ENCODE data around the gene SAMD15. TPM values are rescaled to one million over a fixed set of nuclear protein-coding genes. Genes with fewer than 3 reads are reported as not detected.
"Not testable (repeated sequence)": the region's sequence is repeated elsewhere in the genome, so short reads cannot be mapped to it uniquely, and the experiment has no call there.

SAMD15 gene
- total and polyA plus RNA-seq, 4 donors: 0.10 to 0.50 (median 0.19) TPM; not detected in 1

GRCh38 chr14:77335576-77335975 is 41.6 kb upstream of the SAMD15 start:
- WGBS: 93% methylated on average over 3 of the region's 3 CpGs
- H3K4me3 ChIP-seq (ENCODE audit: low read depth in 1 of 3, low read length in 3 of 3): no peak overlapping the region
- peaks cover 2 to 9% (median 6%) of the 10 kb centered on the region in 4 donors for H3K36me3 ChIP-seq (ENCODE audit: control insufficient read depth in 4 of 4, insufficient read depth in 3 of 4, low read depth in 1 of 4, low read length in 3 of 4)
- H3K27ac ChIP-seq (ENCODE audit: low read depth in 1 of 2, low read length in 2 of 2): no peak overlapping the region
- H3K9me3 ChIP-seq (ENCODE audit: control insufficient read depth in 4 of 4, low read length in 3 of 4): no peaks in the 10 kb centered on the region
- no peaks in the 10 kb centered on the region for H3K27me3 ChIP-seq (ENCODE audit: control insufficient read depth in 4 of 4, insufficient read depth in 4 of 4, low read length in 3 of 4)
- DNase-seq (ENCODE audit: low spot score): no peak
- H3K9ac ChIP-seq (ENCODE audit: low read depth in 1 of 2, low read length in 2 of 2): no peak overlapping the region
- TF ChIP-seq CTCF (IDR thresholded peaks at IDR 0.05; ENCODE audit: low read depth, low read length, missing input control) (no peak), FOXA1 (IDR thresholded peaks at IDR 0.05) (no peak), YY1 (IDR thresholded peaks at IDR 0.05) (no peak), ATF3 (IDR thresholded peaks at IDR 0.05) (no peak), MAX (IDR thresholded peaks at IDR 0.05) (no peak), REST (IDR thresholded peaks at IDR 0.05) (no peak)
- peaks cover 0 to 9% (median 0%) of the 10 kb centered on the region in 4 donors for H3K4me1 ChIP-seq (ENCODE audit: control insufficient read depth in 4 of 4, insufficient read depth in 4 of 4, low read length in 3 of 4)

- H3K36me3 ChIP-seq (ENCODE audit: control insufficient read depth in 4 of 4, insufficient read depth in 3 of 4, low read depth in 1 of 4, low read length in 3 of 4): peaks cover 4 to 21% (median 11%) of the 10 kb centered on the region in 4 donors
- H3K9me3 ChIP-seq (ENCODE audit: control insufficient read depth in 4 of 4, low read length in 3 of 4); DNase-seq (ENCODE audit: low spot score); H3K9ac ChIP-seq (ENCODE audit: low read depth in 1 of 2, low read length in 2 of 2); H3K4me1 ChIP-seq (ENCODE audit: control insufficient read depth in 4 of 4, insufficient read depth in 4 of 4, low read length in 3 of 4); H3K27ac ChIP-seq (ENCODE audit: low read depth in 1 of 2, low read length in 2 of 2); H3K4me3 ChIP-seq (ENCODE audit: low read depth in 1 of 3, low read length in 3 of 3); H3K27me3 ChIP-seq (ENCODE audit: control insufficient read depth in 4 of 4, insufficient read depth in 4 of 4, low read length in 3 of 4): not testable (repeated sequence)
- 98% methylated on average over 9 of the region's 9 CpGs for WGBS
Measured at GRCh38 chr14:77337255-77337654, 39.9 kb upstream of the SAMD15 start.

GRCh38 chr14:77337880-77338279 is 39.3 kb upstream of the SAMD15 start:
- no peaks in the 10 kb centered on the region for H3K9me3 ChIP-seq (ENCODE audit: control insufficient read depth in 4 of 4, low read length in 3 of 4)
- DNase-seq (ENCODE audit: low spot score): no peak
- peaks cover 0 to 9% (median 0%) of the 10 kb centered on the region in 4 donors for H3K4me1 ChIP-seq (ENCODE audit: control insufficient read depth in 4 of 4, insufficient read depth in 4 of 4, low read length in 3 of 4)
- H3K27ac ChIP-seq (ENCODE audit: low read depth in 1 of 2, low read length in 2 of 2): no peak overlapping the region
- H3K36me3 ChIP-seq (ENCODE audit: control insufficient read depth in 4 of 4, insufficient read depth in 3 of 4, low read depth in 1 of 4, low read length in 3 of 4): peaks cover 5 to 25% (median 14%) of the 10 kb centered on the region in 4 donors
- H3K4me3 ChIP-seq (ENCODE audit: low read depth in 1 of 3, low read length in 3 of 3): no peak overlapping the region
- TF ChIP-seq ATF3 (IDR thresholded peaks at IDR 0.05) (no peak), EGR1 (IDR thresholded peaks at IDR 0.05; ENCODE audit: low read depth in 2 of 2) (no peak), CTCF (IDR thresholded peaks at IDR 0.05; ENCODE audit: low read depth, low read length, missing input control) (no peak), NR2F2 (IDR thresholded peaks at IDR 0.05) (no peak), FOXA1 (IDR thresholded peaks at IDR 0.05) (no peak), SP1 (IDR thresholded peaks at IDR 0.05) (no peak), HNF4A (conservative IDR thresholded peaks at IDR 0.05) (no peak), RAD21 (IDR thresholded peaks at IDR 0.05) (no peak), ZBTB33 (IDR thresholded peaks at IDR 0.05) (no peak), RXRA (IDR thresholded peaks at IDR 0.05) (no peak), YY1 (IDR thresholded peaks at IDR 0.05) (no peak), JUND (IDR thresholded peaks at IDR 0.05) (no peak)
- 95% methylated on average over 3 of the region's 3 CpGs for WGBS
- H3K9ac ChIP-seq (ENCODE audit: low read depth in 1 of 2, low read length in 2 of 2): no peak overlapping the region
- no peaks in the 10 kb centered on the region for H3K27me3 ChIP-seq (ENCODE audit: control insufficient read depth in 4 of 4, insufficient read depth in 4 of 4, low read length in 3 of 4)
